GM18502 (cell line): ENCODE results near the gene IL21.
"Not testable (repeated sequence)": the region's sequence is repeated elsewhere in the genome, so short reads cannot be mapped to it uniquely, and the experiment has no call there.

Experiments
- ATAC-seq: cut with Tn5 transposase; IDR thresholded peaks from one replicate; pipeline ENCODE4 v1.9.1; 2021; ENCODE audit warnings: mild to moderate bottlenecking; ENCODE audit not compliant: unreplicated experiment, poor library complexity

The IL21 gene

GRCh38 chr4:122584519-122584918, 36.3 kb downstream of the IL21 start:
- peak; percentile 62 for ATAC-seq

- ATAC-seq = no peak
These were observed 37.0 kb downstream of the IL21 start for GRCh38 chr4:122583906-122584305.

DNA sequence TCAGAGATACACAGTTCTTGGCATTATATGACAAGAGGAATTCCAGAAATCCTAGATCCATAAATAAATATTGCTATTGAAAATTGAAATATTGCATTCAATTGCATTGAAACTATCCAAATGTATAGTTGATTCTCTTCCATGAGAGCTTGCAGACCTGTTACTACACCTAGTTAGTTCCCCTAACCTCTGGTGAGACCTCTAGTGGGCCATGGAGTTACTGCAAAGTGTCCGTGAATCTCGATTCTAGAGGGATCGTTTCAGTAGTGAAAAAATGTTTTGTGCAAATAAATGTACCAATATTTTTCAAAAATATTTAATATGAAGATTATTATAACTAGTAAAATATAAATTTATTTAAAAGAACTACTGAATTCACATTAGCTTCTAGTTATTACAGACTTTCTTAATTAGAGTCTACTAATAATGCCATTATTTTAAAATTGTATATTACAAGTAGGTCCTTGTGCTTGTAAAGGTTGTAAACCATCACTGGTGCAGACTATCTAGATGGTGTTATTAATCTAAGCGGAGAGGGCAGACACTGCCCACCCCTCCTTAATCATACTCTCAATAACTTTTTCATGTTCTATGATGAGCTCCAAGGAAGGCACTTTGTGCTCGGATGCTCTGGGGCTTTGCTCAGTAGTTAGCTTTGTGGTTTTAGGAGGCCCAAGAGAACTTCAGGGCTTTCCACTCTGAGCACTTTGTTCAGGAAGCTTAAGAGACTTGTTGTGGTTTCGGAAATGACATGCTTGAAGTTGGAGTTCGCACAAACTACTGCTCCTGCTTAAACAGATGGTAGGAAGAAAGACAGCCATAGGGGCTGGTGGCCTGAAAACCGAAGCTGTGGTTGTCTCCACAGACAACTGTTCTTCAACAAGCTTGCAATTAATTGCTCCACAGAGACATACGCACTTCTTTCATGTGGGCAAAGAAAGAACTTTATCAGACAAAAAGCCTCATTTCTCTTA, 42.8 kb downstream of the IL21 start:
- ATAC-seq = peak; percentile 85

DNA sequence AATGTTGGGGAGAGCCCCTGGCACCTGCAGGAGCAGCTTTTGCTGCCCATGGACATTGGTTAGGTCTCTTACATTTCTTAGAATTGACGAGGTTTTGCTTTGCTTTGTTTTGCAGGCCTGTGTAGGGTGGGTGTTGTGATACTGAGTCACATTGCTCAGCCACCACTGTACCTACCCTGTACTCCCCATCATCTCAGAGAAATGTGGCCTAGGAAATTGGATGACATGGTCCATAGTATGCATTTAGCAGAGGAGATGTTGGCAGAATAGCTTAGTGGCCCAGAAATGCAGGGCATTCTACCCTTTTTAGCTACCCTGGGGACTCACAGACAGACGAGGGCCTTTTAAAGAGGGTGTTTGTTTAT, 43.7 kb downstream of the IL21 start:
- ATAC-seq = no peak

- ATAC-seq = peak; percentile 48
These were observed 44.3 kb downstream of the IL21 start for GRCh38 chr4:122576261-122577188.

- not testable (repeated sequence) for ATAC-seq
These were observed 46.5 kb downstream of the IL21 start for GRCh38 chr4:122574347-122574746.

- no peak for ATAC-seq
These were observed 58.4 kb downstream of the IL21 start for GRCh38 chr4:122562449-122562848.
